ENCODE data around the gene ITPKB.

DNA sequence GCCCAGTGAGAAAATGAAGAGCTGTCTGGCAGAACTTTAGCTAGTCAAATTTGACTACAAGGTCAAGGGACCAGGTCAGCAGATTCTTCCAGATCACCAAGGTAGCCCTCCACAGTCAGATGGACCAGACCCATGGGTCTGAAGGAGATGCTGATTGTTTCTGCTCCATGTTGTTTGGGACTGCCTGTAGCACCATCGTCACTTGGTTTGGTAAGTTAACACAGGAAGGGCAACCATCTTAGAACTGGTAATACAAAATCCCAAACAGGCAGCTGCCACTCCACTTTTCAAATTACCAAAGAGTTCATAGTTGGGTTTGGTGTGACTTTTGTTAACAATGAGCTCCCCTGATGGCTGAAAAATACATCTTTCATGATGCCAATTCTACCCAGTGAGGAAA is 9.0 kb downstream of the ITPKB start:
- TF ChIP-seq POU2F2 (IDR thresholded peaks at IDR 0.05; ENCODE audit: low read depth, low read length) = no peak
- no peak for TF ChIP-seq POLR2A (IDR thresholded peaks at IDR 0.05; ENCODE audit: low read depth, low read length)
- no peak for TF ChIP-seq TAF1 (IDR thresholded peaks at IDR 0.05; ENCODE audit: low read depth, low read length)
- TF ChIP-seq POLR2AphosphoS5 (IDR thresholded peaks at IDR 0.05; ENCODE audit: low read depth, low read length) = no peak

All from GM12891 (cell line).